Endodermal cell (in vitro differentiated cells): ENCODE results near the gene JPT1. TPM values are rescaled to one million over a fixed set of nuclear protein-coding genes. Genes with fewer than 3 reads are reported as not detected.

ENCODE experiments used
- DNase-seq: peaks from one replicate; pipeline ENCODE4 v3.0.0-alpha.2; 2017
- H3K27ac ChIP-seq: 2 replicates; pipeline ENCODE4 v1.5.1; 2013; ENCODE audit warnings: mild to moderate bottlenecking, low read depth, low read length, moderate library complexity
- H3K27me3 ChIP-seq: 2 replicates; pipeline ENCODE4 v1.6.1; 2013; ENCODE audit warnings: mild to moderate bottlenecking, low read length, moderate library complexity; ENCODE audit not compliant: insufficient read depth, control insufficient read depth, poor library complexity, severe bottlenecking
- H3K36me3 ChIP-seq: 2 replicates; pipeline ENCODE4 v1.7.0; 2013; ENCODE audit warnings: mild to moderate bottlenecking, low read length, moderate library complexity; ENCODE audit not compliant: control insufficient read depth, insufficient read depth
- H3K4me1 ChIP-seq: one replicate; pipeline ENCODE4 v1.7.0; 2013; ENCODE audit warnings: low read length; ENCODE audit not compliant: control insufficient read depth, insufficient read depth
- H3K4me3 ChIP-seq: 2 replicates; pipeline ENCODE4 v1.5.1; 2013; ENCODE audit warnings: mild to moderate bottlenecking, low read length, moderate library complexity
- H3K9ac ChIP-seq: 2 replicates; pipeline ENCODE4 v1.6.1; 2013; ENCODE audit warnings: mild to moderate bottlenecking, low read length, moderate library complexity; ENCODE audit not compliant: poor library complexity, severe bottlenecking; ENCODE audit errors: extremely low read depth
- H3K9me3 ChIP-seq: 2 replicates; pipeline ENCODE4 v1.6.1; 2013; ENCODE audit warnings: mild to moderate bottlenecking, low read length, moderate library complexity; ENCODE audit not compliant: control insufficient read depth
- H3K27ac Mint-ChIP-seq: 2 replicates; pipeline ENCODE4 v1.8.0; 2020; ENCODE audit warnings: mixed read lengths
- H3K27me3 Mint-ChIP-seq: 2 replicates; pipeline ENCODE4 v1.8.0; 2021; ENCODE audit warnings: mild to moderate bottlenecking, mixed read lengths; ENCODE audit not compliant: insufficient read depth
- H3K36me3 Mint-ChIP-seq: 2 replicates; pipeline ENCODE4 v1.8.0; 2020; ENCODE audit warnings: low read depth, mixed read lengths
- H3K4me1 Mint-ChIP-seq: 2 replicates; pipeline ENCODE4 v1.8.0; 2020; ENCODE audit warnings: mixed read lengths
- H3K4me3 Mint-ChIP-seq: 2 replicates; pipeline ENCODE4 v1.8.0; 2020; ENCODE audit warnings: mild to moderate bottlenecking, moderate library complexity, mixed read lengths
- H3K9me3 Mint-ChIP-seq: 2 replicates; pipeline ENCODE4 v1.8.0; 2020; ENCODE audit warnings: mild to moderate bottlenecking, mixed read lengths
- WGBS, 2 experiments: methylation state at CpG; one replicate each; pipeline versions ENCODE4 v1.1.5 to v1.1.7; 2013; ENCODE audit warnings: missing lambda C conversion rate in 2 of 2, mixed read lengths in 1 of 2; ENCODE audit not compliant: insufficient coverage in 1 of 2, insufficient read length in 1 of 2; 5-methylcytosine and 5-hydroxymethylcytosine counted together
- total RNA-seq, 2 donors: library from RNA; stranded (reverse); fragmentation: NEBNext Ultra II Directional in 1 of 2; extraction: Animal tissue kit (Norgen Biotek cat#: 25700) in 1 of 2; gene quantifications; 2 replicates in 1 of 2; 3 replicates in 1 of 2; pipeline ENCODE4 v1.2.1, GENCODE V29; 2021
- TF ChIP-seq, protein P1 (sequence below): fragments of 200-600 bp; sonication (generic); conservative IDR thresholded peaks from 2 replicates; pipeline ENCODE4 v1.5.0; 2021; ENCODE audit warnings: antibody characterized with exemption, mild to moderate bottlenecking

Gene JPT1
- total RNA-seq, 2 donors from 2014 or later, result 148 to 156 TPM

DNA sequence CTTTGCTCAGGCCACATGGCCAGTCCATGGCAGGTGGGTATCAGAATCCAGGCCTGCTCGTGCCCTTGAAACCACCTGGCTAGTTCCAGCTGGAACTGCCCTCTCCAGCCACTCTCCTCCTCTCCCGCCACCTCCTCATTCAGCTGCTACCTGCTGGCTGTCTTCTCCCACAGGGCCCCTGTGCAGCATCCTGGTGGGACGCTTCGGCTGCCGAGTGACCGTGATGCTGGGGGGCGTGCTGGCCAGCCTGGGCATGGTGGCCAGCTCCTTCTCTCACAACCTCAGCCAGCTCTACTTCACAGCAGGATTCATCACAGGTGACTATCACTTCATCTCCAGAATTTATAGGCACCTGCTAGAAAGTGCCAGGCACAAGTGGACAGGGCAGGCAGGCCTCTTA lies 56.4 kb downstream of the JPT1 start:
- H3K4me1 ChIP-seq, result peaks cover 4% of the 10 kb centered on the region
- Mint-ChIP-seq H3K36me3 (peaks cover 59% of the 10 kb centered on the region), H3K27ac (peak overlapping the region; percentile 30), H3K9me3 (no peaks in the 10 kb centered on the region), H3K4me1 (peaks cover 21% of the 10 kb centered on the region), H3K27me3 (no peaks in the 10 kb centered on the region), H3K4me3 (no peak overlapping the region)
- H3K9ac ChIP-seq, result no peak overlapping the region
- TF ChIP-seq, protein P1, sequence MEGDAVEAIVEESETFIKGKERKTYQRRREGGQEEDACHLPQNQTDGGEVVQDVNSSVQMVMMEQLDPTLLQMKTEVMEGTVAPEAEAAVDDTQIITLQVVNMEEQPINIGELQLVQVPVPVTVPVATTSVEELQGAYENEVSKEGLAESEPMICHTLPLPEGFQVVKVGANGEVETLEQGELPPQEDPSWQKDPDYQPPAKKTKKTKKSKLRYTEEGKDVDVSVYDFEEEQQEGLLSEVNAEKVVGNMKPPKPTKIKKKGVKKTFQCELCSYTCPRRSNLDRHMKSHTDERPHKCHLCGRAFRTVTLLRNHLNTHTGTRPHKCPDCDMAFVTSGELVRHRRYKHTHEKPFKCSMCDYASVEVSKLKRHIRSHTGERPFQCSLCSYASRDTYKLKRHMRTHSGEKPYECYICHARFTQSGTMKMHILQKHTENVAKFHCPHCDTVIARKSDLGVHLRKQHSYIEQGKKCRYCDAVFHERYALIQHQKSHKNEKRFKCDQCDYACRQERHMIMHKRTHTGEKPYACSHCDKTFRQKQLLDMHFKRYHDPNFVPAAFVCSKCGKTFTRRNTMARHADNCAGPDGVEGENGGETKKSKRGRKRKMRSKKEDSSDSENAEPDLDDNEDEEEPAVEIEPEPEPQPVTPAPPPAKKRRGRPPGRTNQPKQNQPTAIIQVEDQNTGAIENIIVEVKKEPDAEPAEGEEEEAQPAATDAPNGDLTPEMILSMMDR, result no peak
- peaks cover 26% of the 10 kb centered on the region for H3K36me3 ChIP-seq
- DNase-seq, result no peak
- H3K4me3 ChIP-seq, result no peak overlapping the region
- H3K9me3 ChIP-seq, result no peaks in the 10 kb centered on the region
- H3K27me3 ChIP-seq, result no peaks in the 10 kb centered on the region
- 95 to 98% methylated on average over 6 to 7 of the region's 7 CpGs for WGBS, 2 experiments
- no peak overlapping the region for H3K27ac ChIP-seq

DNA sequence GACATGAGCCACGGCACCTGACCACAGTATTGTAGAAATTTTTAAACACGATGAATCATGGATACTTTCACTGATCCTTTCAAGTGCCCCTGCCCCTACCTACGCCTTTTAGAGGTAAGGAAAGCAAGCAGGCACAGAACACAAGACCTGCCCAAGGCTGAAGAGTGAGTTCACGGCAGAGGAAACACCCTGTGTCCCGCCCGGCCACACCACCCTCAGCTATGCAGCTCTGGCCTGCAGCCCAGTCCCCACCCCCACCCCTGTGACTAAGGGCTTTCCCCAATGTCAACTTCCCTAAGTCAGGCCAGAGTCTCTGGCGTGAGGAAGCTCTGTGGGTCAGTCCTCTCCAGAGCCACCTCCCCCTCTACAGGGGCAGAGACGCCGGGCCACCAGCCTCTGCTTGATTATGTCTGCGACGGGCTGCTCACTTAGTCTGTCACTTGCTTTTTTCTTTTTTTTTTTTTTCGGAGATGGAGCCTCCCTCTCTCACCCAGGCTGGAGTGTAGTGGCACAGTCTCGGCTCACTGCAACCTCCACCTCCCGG lies 58.2 kb downstream of the JPT1 start:
- 85 to 95% methylated on average over 11 to 14 of the region's 14 CpGs for WGBS, 2 experiments
- TF ChIP-seq, protein P1, result no peak
- Mint-ChIP-seq H3K27me3 (no peaks in the 10 kb centered on the region), H3K4me3 (no peak overlapping the region), H3K4me1 (peaks cover 30% of the 10 kb centered on the region), H3K36me3 (peaks cover 51% of the 10 kb centered on the region), H3K9me3 (no peaks in the 10 kb centered on the region), H3K27ac (peak overlapping the region; percentile 41)
- no peak overlapping the region for H3K9ac ChIP-seq
- no peak overlapping the region for H3K4me3 ChIP-seq
- H3K27me3 ChIP-seq, result no peaks in the 10 kb centered on the region
- H3K9me3 ChIP-seq, result no peaks in the 10 kb centered on the region
- peaks cover 26% of the 10 kb centered on the region for H3K36me3 ChIP-seq
- no peak overlapping the region for H3K27ac ChIP-seq
- peak; percentile 83 for DNase-seq
- peaks cover 6% of the 10 kb centered on the region for H3K4me1 ChIP-seq

DNA sequence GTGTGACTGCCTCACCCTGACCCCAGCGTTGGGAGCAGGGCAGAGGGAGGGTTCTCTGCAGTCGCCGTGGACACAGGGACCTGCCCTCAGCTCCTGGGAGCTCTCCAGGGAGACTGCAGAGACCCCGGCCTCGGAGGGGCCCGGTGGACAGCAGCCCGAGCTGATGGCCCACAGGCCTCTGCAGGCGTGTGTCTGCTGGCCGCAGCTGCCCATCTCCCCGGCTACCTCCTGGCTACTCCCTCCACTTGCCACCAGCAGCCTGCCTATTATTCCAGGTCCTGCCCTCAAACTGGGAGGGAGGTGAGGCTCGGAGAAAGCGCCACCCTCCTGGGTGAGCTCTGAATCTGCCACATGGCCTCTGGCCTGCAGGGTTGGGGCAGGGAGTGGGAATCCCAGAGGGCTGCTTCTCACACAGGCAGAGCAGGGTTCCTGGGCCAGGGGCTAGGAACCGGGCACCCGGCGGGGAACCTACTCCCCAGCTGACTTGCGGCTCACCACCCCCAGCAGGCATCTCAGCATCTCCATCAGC lies 59.4 kb downstream of the JPT1 start:
- H3K36me3 Mint-ChIP-seq, result peaks cover 43% of the 10 kb centered on the region
- Histone ChIP-seq H3K4me3 (no peak overlapping the region), H3K4me1 (peaks cover 7% of the 10 kb centered on the region), H3K9ac (no peak overlapping the region), H3K36me3 (peaks cover 18% of the 10 kb centered on the region), H3K9me3 (no peaks in the 10 kb centered on the region), H3K27me3 (no peaks in the 10 kb centered on the region), H3K27ac (no peak overlapping the region)
- H3K9me3 Mint-ChIP-seq, result no peaks in the 10 kb centered on the region
- H3K4me3 Mint-ChIP-seq, result no peak overlapping the region
- H3K27ac Mint-ChIP-seq, result no peak overlapping the region
- no peaks in the 10 kb centered on the region for H3K27me3 Mint-ChIP-seq
- 81 to 88% methylated on average over 12 to 16 of the region's 16 CpGs for WGBS, 2 experiments
- peaks cover 38% of the 10 kb centered on the region for H3K4me1 Mint-ChIP-seq
- peak; percentile 61 for DNase-seq
- TF ChIP-seq, protein P1, result no peak
